HG03139 (cell line): ENCODE data around the gene GSTO1.

Experiments
- ATAC-seq: cut with Tn5 transposase; IDR thresholded peaks from one replicate; pipeline ENCODE4 v1.9.1; 2021; ENCODE audit not compliant: unreplicated experiment

Gene GSTO1

DNA sequence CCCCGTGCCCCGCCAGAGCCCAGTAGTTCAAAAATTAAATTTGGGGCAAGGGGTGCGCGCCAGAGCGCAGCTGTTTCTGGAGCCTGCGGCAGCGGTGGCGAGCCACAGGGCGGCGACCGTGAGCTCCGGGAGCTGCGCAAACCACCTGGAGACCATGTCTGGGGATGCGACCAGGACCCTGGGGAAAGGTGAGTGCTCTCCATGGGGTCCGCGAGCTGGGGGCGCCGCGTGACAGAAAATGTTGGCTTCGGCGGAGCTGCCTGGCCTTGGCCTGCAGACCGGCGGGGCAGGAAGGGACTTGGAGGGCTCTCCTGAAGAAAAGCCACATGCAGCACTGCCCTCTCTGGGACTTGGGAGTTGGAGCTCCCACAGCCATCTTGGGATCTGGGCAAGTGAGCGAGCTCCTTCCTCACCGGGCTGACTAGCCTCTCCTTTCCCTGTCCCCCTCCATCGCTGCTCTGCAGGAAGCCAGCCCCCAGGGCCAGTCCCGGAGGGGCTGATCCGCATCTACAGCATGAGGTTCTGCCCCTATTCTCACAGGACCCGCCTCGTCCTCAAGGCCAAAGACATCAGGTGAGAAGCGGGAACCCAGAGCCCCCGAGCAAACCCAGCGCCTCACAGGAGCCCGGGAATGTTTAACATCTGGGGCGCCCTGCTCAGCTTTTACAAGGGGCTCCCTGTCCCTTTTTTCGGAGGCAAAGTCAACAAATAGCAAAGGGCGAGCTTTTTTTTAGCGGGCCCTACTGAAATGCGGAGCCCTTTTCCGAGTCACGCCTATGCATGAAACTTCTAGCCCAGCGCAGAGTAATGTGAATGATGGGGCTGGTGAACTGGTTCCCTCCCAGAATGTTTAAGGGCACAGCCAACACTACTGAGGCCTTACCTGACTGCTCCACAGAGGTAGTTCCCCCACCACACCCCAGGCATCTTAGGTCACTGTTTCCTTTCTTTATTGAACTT lies 20.4 kb downstream of the GSTO1 start:
- ATAC-seq, result no peak

GRCh38 chr10:104276192-104276591 lies 21.5 kb downstream of the GSTO1 start:
- ATAC-seq, result no peak

- no peak for ATAC-seq
Measured at GRCh38 chr10:104277785-104278184, 23.1 kb downstream of the GSTO1 start.

GRCh38 chr10:104279550-104280259 lies 25.0 kb downstream of the GSTO1 start:
- no peak for ATAC-seq

- no peak for ATAC-seq
Measured at GRCh38 chr10:104281694-104282093, 27.0 kb downstream of the GSTO1 start.

GRCh38 chr10:104284846-104285245 lies 30.2 kb downstream of the GSTO1 start:
- ATAC-seq, result no peak

- ATAC-seq, result no peak
Measured at GRCh38 chr10:104286939-104287338, 32.2 kb downstream of the GSTO1 start.

DNA sequence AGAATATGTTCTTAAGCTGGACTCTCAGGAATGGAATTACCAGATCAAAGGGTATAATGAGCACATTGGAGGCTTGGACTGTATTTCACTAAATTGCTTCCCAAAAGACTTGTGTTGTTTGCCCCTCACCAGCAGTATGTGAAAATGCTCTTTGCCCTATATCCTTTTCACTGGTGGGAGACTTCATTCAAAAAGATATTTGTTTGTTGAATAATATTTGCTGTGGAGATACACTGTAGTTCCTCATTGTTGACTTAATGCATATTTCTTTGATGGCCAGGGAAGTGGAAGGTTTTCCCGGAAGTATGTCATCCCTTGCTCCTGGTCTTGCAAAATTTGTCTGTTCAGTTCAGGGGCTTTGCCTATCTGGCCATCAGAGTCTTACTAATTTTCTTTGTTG lies 33.7 kb downstream of the GSTO1 start:
- ATAC-seq, result no peak

GRCh38 chr10:104291439-104291951 lies 36.8 kb downstream of the GSTO1 start:
- peak; percentile 98 for ATAC-seq

- no peak for ATAC-seq
Measured at GRCh38 chr10:104293011-104293410, 38.3 kb downstream of the GSTO1 start.

GRCh38 chr10:104293781-104294321 lies 39.2 kb downstream of the GSTO1 start:
- no peak for ATAC-seq

GRCh38 chr10:104296687-104297436 lies 42.2 kb downstream of the GSTO1 start:
- no peak for ATAC-seq

DNA sequence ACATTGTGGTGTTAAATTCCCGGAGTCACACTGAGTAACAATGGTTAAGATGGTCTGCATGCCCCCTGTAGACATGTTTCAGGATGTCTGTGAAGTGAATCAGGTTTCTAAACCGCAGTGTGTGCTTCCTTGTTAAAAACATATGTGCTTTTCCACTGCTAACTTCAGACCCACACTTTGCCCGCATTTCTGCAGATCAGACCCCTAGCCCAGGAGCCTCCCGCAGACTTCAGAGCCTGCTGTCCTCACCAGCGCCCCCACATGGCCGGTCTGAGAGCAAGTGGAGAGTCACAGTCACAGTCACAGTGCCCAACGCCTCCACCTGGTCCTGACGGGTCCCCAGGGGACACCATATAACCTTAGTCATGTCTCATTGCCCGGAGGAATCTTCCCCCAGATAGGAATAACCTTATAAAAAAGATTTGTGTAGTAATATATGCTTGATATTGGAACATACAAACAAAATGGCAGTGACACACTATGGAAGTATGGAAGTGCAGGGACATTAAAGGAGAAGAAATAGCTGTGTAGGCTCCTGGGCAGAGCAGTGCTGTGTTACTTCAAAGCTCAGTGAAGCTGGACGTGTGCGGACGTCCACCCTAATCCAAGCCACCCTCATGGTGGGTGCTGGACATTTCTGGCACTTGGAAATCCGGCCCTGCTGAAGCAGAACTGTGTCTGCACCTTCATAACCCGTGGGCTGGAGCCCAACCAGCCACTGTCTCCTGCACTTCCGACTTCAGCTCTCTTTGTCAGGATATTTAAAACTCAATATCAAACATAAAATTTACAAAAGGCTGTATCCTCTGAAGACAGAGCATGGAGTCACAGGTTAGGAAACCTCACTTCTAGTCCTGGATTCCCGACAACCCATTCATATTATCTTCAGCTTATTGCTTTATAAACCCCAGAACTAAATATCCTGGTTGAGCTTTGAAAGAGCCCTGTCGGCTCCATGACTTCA lies 43.3 kb downstream of the GSTO1 start:
- no peak for ATAC-seq

- ATAC-seq, result no peak
Measured at GRCh38 chr10:104299031-104299904, 44.6 kb downstream of the GSTO1 start.

DNA sequence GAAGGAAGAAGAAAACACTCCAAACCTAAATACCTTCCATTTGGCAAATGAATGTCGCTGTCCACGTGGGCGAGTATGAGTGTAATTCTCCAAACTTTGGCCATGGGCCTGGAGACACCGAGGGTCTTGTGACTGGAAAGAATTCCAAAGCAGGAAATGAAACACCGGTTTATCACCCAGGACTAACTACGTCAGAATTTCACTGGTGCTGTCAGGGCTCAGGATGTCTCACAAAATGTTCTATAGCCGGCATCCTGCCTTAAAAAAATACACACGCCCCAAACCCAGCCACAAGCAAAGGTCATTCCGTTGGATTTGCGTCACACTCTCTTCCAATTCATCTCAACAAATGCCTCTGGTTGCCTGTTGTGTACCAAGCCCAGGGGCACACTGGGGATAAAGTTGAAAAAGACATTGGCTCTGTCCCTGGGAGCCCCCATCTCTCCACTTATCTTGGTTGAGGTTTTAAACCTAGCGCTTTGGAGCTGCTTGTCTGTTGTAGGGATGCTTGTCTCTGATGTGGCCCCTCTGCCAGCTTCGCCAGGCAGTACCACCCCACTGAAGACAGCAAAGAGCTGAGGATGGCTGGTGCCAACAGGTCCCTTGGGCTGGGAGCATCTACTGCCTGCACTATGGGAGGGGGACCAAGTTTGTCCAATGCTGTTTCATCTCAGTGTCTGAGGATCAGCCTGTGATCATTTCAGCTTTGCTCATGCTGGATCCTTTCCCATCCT lies 45.5 kb downstream of the GSTO1 start:
- no peak for ATAC-seq

DNA sequence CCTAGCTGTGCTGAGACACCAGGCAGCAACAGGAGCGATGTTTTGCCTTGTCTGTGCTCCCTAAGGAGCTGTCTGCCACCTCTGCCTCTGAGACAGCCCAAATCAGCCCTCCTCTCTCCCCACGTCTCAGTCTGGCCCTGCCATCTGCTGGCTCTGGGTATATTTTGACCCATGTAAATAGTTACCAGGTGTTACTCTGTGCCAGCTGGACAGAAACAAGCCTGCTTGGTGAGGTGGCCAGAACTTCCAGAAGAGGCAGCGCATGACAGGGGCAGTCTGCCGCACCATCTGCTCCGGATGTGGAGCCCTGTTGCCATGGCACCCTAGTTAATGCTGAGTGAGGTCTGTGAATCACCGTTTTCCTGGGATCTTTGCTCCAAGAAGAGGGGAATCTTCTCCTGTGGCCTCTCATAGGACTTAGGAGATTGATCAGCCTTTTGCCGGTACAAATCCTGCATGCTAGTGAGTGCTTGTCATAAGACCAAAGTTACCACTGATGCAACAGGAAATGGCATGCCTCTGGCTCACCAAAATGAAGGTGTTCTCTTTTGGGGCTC lies 46.1 kb downstream of the GSTO1 start:
- ATAC-seq, result peak; percentile 44

- ATAC-seq, result no peak
Measured at GRCh38 chr10:104301907-104302690, 47.4 kb downstream of the GSTO1 start.
